GM19463 (cell line): ENCODE data around the gene GNAI3.

Experiments
- ATAC-seq: cut with Tn5 transposase; IDR thresholded peaks from one replicate; pipeline ENCODE4 v1.9.1; 2021; ENCODE audit warnings: mild to moderate bottlenecking, moderate library complexity; ENCODE audit not compliant: unreplicated experiment

Gene GNAI3

DNA sequence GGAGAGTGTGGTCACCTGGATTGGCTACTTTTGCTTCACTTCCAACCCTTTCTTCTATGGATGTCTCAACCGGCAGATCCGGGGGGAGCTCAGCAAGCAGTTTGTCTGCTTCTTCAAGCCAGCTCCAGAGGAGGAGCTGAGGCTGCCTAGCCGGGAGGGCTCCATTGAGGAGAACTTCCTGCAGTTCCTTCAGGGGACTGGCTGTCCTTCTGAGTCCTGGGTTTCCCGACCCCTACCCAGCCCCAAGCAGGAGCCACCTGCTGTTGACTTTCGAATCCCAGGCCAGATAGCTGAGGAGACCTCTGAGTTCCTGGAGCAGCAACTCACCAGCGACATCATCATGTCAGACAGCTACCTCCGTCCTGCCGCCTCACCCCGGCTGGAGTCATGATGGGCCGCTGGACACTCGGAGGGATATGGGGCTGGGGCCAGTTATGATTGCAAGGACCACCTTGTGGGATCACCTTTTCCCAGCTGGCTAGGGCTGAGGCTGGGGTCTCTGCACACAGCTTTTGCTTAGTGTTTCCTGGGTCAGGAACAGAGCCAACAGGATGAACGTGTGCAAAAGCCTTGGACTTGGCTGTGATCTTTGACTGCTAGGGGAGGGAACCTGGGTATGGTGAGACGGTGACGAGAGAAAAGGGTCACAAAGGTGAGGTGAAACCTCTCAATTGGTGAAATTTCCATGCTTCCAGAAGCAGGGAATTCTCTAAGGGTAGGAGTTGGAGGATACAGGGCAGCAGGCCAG, 4.3 kb upstream of the GNAI3 start:
- ATAC-seq: no peak

DNA sequence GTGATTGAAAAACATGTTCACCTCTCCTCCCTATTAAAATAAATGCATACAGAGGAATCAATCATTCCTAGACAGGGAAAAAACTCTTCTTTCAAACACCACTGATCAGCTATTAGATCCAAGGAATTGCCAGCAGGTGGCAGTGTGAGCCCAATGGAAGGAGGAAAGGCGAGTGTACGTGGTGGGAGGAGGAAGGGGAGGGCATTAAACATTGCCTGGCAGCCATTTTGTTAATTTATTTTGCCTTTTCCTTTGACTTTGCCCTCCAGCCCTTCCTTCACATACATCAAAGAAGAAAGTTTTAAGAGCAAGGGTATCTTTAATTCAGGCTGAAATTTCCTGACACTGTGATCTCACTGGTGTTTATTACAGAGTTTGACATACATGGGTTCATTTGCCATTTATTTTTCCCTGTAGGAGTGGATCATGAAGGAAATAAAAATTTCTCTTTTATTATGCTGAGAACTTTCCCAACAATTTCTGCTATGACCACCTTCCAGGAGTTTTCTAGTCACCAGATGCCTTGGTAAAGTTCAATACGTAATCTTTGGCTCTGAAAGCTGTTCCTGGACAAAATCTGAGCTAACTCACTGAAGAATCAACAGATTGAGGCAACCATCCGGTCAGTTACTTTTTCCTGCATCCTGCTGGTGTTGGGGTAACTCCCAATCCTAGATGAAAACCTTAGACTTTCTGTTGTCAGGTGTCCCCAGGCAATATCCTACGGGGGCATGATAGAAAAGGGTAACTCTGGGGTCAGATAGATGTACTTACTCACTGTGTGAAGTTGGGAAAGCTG, 1.9 kb upstream of the GNAI3 start:
- ATAC-seq: peak; percentile 38

DNA sequence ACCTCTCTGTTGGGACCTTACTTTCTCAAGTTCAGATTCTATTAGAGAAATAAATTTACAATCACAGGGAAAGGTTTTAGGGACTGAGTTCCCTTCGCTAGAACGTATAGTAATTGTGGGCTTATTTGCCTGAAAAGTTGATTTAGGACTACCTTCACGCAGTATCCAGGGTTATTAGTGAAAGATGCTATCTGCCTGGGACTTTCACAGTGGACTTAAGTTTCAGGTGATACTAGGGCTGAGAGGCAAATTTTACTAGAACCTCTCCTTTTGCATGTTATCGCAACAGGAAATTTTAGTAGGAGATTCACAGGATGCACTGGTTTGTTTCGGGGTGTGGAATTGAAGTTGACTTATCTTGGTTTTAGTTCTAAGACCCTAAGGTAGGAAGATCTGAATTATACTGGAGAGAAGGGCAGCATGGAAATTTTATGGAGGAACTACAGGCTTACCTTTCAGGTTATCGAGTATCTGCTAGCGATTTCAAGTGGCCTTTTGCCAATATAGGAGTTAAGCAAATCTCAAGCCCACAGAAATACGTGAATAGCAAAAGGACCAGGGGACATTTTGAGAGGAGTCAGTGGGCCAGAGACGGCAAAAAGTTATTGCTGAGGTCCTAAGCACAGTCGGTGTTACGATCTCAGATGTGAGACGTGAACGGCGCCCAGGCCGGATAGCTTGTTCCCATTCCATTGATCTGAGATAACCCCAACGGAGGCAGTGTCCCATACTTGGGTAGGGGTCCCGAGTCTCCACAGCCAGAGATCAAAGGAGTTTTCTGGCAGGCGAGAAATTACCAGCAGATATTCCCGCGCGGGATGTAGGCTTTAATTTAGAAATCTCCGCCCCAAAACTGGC, 723 bp upstream of the GNAI3 start:
- ATAC-seq: no peak

DNA sequence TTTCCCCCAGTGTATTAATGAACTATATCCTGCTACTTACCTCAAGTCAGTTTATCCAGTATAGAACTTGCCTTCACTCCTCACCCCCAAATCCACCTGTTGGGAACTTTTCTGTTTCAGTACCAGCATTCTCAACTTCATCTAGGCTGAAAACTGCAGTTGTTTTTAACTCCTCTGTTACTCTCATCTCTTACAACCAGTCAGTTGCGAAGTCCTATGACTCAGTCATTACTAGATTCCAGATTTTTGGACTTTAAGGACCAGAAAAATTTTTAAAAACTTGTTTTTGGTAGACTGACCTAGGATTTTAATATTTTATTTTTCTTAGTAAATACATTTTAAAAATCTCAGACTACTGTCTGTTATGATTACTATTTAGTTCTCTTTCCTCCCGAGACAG, 8.1 kb downstream of the GNAI3 start:
- no peak for ATAC-seq

DNA sequence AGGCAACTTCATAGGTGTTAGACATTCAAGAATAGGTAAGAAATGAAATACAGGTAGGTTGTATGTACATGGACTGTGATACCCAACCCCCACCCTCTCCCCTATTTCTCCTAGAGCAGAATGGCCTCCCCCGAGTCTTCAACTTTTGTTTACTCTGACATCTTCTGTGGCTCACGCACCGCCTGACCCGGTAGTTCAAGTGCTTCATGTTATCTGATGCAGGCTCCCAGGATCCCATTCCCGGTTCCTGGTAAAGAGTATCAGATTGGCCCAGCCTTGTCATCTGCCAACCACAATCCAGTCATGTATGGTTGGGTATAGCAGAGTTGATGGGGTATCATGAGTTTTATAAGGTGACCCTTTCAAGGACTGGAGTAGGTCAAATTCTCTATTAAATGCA, 9.1 kb downstream of the GNAI3 start:
- no peak for ATAC-seq

DNA sequence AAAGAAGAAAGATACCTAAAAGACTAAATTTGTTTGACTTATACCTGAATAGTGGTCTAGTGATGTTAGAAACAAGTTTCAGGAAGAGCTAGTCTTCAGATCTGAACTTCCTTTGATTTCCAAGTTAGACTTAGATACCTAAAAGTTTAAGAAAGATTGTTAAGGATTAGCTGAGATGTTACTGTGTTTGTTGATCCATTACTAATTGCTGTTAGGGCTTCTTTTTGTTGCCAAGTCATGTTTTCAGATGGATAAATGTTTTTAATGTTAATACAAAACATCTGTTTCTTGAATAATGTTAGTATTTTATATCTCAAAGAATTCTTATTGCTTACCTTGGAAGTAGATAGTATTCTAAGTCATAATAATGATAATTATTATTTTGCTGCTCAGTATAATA, 11.6 kb downstream of the GNAI3 start:
- no peak for ATAC-seq

DNA sequence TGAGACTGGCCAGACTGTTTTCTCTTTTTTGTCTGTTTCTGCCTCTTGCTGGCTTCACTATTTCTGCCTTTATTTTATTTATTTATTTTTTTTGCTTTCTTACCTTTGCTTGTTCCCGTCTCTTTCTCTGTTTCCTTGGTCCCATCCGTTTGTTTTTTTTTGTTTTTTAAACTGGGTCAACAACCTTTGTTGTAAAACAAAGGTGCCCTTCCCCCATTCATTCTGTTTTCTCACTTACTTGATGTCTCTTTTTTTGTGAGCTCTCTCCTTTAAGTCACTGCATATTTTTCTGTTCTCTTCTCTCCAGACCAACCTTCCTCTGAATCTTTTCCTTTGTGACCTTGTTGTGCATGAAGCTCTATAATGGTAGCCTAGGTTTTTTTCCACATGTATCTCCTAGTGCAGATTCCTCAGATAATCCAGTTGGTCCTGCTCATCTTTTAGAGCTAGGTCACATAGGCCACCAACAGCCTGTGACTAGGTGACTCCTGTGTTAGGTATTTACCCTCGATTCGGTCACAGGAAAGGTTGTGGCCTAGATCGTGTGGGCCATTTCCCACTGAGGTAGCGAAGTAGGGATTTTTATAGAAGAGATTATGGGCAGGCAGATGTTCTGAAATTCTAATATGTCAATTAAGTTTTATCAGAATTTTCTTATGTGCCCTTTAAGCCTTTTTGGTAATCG, 15.9 kb downstream of the GNAI3 start:
- no peak for ATAC-seq

DNA sequence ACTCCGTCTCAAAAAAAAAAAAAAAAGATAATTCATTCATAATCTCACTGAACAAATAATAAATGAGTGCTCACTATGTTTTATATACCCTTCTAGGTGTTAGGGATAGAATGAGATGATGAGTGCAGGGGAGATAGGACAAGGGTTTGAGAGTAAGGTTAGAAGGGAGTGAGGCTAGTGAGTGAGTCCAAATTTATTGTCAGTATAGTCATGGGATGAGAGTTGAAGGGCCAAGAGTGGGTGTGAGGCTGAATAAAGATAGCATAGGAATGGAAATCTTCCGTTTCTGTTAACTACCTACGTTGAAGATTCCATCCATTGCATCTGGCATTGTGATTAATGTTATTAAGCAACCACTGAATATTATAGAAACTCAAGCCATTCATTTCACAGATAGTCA, 16.8 kb downstream of the GNAI3 start:
- ATAC-seq: no peak

DNA sequence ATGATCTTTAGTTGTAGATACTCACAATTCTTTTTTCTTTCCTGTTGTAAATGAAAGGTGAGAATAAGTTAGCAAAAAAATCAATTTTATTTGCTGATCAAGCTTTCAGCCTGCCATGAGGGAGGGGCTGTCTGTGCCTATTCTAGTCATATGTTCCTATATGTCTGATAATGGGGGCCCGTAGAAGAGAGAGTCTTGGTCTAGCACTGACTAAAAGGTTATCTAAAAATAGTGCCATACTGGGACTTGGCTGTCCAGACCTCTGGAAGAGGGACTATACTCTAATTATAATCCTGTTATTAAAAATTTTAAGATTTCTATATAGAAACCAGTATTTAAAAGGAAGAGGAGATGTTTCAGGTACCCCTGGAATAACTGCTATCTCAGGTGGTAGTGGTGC, 18.6 kb downstream of the GNAI3 start:
- no peak for ATAC-seq

DNA sequence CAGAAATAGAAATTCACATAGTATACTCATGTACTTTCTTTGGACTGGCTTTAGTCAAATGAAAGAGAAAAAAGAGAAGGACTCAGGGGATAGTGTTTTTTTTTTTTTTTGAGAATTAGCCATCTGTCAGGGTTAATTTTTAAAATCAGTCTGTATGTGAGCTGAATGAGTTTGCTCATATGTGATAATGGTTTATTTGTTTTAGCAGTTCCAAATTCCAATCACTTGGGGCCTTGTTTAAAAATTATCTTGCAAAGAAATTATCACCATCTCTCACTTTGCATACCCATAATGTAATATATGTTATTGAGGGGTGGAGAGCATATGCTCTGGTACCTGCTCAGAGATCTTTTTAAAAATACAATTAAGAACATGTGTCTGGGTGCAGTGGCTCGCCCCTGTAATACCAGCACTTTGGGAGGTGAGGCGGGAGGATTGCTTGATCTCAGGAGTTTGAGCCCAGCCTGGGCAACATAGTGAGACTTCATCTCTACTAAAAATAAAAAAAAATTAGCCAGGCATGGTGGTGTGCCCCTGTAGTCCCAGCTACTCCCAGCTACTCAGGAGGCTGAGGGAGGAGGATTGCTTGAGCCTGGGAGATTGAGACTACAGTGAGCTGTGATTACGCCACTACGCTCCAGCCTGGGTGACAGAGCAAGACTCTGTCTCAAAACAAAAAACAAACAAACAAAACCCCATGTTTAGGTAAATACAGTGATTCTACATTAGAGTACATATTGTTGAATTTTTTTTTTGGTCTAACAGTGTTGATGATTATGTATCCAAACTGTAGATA, 19.7 kb downstream of the GNAI3 start:
- no peak for ATAC-seq

DNA sequence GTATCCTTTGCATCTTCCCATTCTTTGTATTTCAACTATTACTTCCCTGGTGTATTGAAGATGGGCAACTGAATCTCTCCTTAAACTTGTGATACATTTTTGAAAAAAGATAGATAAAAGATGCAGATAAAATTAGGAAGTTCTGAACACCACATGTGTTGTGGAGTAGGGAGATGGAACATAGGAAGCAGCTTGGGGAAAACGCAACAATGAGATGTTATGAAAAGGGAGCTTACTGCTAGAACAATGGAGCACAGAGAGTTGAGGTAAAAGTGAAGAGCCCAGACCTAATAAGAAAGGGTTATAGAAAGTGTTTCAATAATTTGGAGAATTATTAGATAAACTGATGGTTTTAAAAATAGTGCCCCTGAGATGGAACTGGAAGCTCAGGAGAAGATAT, 20.9 kb downstream of the GNAI3 start:
- no peak for ATAC-seq

DNA sequence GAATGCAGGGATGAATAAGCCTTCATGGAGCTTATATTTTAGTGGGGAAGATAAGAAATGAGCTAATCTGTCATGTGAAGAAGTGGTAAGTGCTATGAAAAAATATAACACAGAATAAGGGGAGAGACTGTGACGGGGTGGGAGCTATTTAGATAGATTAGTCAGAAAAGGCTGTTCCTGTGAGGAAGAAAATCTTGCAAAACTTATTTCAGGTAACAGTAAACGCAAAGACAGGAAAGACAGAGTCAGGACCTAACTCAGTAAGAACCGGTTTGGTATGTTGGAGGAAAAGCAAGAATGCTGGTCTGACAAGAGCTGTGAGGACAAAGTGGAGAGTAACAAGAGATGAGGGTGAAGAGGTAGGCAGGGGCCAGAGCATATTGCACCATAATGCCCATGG, 22.0 kb downstream of the GNAI3 start:
- no peak for ATAC-seq

DNA sequence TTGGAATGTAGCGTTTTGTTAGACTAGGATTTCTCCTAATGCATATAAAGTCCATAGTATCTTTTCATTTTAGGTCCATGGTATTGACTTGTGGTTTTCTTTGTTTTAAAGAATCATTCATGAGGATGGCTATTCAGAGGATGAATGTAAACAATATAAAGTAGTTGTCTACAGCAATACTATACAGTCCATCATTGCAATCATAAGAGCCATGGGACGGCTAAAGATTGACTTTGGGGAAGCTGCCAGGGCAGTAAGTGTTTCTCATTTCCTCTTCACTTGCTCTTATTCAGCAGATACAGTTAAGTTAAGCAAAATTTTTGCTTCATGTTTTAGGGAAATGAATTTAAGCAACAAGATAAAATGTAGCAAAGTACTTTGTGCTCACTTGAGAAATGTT, 25.4 kb downstream of the GNAI3 start:
- no peak for ATAC-seq

DNA sequence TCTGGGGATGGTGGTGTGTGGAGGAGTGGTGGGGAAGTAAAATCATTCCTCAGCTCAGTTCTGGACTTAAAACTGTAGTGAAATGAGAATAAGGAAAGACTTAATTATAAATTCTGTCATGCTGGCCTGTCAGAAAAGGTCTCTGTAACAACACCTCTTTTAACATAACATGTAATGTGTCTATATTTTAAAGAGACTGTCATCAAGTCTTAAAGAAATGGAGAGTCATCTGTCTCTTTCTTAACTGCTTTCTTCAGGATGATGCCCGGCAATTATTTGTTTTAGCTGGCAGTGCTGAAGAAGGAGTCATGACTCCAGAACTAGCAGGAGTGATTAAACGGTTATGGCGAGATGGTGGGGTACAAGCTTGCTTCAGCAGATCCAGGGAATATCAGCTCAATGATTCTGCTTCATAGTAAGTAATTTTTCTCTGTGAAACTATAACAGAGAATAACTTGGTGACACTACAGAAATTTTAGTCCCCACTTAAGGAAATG, 30.6 kb downstream of the GNAI3 start:
- no peak for ATAC-seq

DNA sequence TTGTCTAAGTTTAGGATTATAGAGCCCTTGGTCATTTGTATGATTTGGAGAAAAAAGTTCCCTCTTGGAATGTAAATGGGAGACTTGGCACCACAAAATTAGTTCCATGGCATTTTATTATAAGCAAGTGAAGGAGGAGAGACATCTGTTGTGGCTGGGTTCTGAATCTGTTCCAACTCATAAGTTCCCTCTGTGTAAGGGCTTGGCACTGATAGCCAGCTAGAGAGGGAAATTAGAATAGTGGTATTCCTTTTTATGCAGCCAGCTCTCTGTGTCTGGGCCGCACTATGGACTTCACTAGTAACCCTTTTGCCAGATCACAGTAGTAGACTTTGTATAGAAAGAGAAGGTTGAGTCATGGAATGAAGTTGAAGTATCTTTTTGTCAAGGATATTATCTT, 31.1 kb downstream of the GNAI3 start:
- ATAC-seq: no peak

DNA sequence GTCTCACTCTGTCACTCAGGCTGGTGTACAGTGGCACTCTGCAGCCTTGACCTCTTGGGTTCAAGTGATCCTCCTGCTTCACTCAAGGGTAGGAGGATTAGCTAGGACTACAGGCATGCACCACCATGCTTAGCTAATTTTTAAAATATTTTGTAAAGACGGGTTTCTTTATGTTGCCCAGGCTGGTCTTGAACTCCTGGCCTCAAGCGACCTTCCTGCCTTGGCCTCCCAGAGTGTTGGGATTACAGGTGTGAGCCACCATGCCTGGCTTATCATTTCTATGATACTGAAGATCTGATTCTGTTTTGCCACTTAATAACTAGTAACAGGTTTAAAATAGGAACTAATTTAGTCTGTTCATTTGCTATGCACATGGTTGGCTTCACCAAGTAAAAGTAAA, 33.6 kb downstream of the GNAI3 start:
- no peak for ATAC-seq

DNA sequence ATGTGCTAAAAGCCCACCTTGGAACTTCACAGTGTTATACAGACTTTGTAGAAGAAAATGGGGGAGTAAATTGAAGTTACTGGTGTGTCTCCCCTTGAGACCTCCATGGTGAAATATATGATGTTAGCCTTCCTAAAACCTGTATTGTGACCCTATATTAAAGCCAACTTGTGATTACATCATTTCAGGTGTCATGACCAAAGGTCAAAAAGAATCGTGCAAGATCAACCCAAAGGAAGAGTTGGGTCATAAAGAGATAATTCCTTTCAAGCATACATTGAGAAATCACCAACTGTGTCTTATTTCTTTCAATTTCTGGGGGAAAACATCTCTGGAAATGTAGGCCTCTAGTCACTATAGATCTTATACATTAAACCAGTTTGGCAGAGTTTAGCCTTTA, 36.4 kb downstream of the GNAI3 start:
- no peak for ATAC-seq

DNA sequence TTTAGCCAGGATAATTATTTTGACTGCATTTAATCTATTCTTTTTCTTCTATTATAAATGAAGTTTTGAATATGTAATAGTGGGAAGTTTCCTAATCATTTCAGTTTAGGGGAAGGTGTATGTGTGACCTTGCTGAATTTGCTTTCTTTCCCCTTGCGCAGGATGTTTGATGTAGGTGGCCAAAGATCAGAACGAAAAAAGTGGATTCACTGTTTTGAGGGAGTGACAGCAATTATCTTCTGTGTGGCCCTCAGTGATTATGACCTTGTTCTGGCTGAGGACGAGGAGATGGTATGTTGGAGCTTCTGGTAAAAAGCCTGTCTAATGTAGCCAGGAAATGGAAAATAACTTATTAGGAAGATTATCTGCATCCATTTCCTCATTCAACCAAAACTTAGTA, 37.6 kb downstream of the GNAI3 start:
- no peak for ATAC-seq

DNA sequence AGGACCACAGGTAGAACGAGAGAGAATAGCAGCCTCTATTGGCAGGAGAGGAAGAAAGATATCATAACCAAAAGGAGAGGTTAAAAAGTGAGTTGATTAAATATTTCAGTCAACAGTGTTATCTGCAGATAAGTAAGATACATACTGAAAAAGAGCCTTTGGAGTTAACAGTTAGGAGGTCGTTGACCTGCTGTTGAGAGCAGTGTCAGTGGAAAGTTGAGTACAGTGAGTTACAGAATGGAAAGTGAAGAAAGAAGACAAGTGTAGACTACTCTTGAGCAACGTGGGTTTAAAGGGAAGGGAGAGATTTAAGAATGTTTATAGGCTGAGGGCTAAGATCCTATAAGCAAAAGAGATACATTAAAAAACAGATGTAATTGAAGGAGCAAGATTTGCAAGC, 40.8 kb downstream of the GNAI3 start:
- no peak for ATAC-seq

DNA sequence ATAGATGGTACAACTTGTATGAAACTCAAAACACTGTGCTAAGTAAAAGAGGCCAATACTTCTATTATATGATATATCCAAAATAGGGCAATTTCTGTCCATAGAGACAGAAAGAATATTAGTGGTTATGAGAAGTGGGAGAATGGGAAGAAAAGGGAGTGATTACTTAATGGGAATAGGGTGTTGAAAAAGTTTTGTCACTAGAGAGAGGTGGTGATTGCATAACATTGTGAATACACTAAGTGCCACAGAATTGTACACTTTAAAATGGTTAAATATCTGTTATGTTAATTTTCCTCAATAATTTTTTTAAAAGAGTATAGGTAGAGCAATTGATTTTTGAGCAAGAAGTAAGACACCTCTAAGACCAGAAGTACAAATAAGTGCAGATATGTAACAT, 41.3 kb downstream of the GNAI3 start:
- ATAC-seq: no peak
